Sigmoid colon (tissue), 4 donors: ENCODE measurements around the gene ARHGEF38.

ENCODE experiments used
- CTCF ChIP-seq, 4 experiments: fragments of 450-650 bp in 3 of 4; fragments of 200-600 bp in 1 of 4; IDR thresholded peaks; one replicate each; pipeline ENCODE4 v1.5.1; 2016 to 2019; ENCODE audit warnings: antibody characterized with exemption in 4 of 4, mild to moderate bottlenecking in 3 of 4, moderate library complexity in 2 of 4
- EP300 ChIP-seq, 4 donors: sonication (generic); formaldehyde crosslinking; IDR thresholded peaks; one replicate each; pipeline ENCODE4 v1.6.1; 2017; ENCODE audit warnings: antibody characterized with exemption in 4 of 4

GRCh38 chr4:105677709-105678108 lies 125.3 kb downstream of the ARHGEF38 start:
- TF ChIP-seq CTCF (IDR thresholded peaks at IDR 0.05) = no peak
- no peak for TF ChIP-seq EP300 (IDR thresholded peaks at IDR 0.05)
